Left ventricle myocardium inferior (tissue), 1 donor: ENCODE data around the gene LRRK2. TPM values are rescaled to one million over a fixed set of nuclear protein-coding genes. Genes with fewer than 3 reads are reported as not detected.

Source experiments
- DNase-seq: peaks from one replicate; pipeline ENCODE4 v3.0.0-alpha.2; 2020
- H3K27ac ChIP-seq: fragments of 200-600 bp; replicated peaks from 2 replicates; pipeline ENCODE4 v1.8.0; 2021
- H3K27me3 ChIP-seq: fragments of 200-600 bp; 2 replicates; pipeline ENCODE4 v1.8.0; 2021; ENCODE audit warnings: low read depth
- H3K36me3 ChIP-seq: fragments of 200-600 bp; 2 replicates; pipeline ENCODE4 v1.8.0; 2021
- H3K4me1 ChIP-seq: fragments of 200-600 bp; 2 replicates; pipeline ENCODE4 v1.8.0; 2021
- H3K4me3 ChIP-seq: fragments of 200-600 bp; 2 replicates; pipeline ENCODE4 v1.8.0; 2021; ENCODE audit warnings: mild to moderate bottlenecking, moderate library complexity
- H3K9me3 ChIP-seq: fragments of 200-600 bp; replicated peaks from 2 replicates; pipeline ENCODE4 v1.8.0; 2021
- intact Hi-C: fragments of 100-400 bp; cut with micrococcal nuclease; formaldehyde crosslinking; loops from one replicate; pipeline ENCODE4 v1.11.0; 2022
- total RNA-seq: library from RNA; stranded (reverse); fragmentation: NEBNext Ultra II Directional; extraction: Animal tissue kit (Norgen Biotek cat#: 25700); gene quantifications from one replicate; pipeline ENCODE4 v1.2.1, GENCODE V29; 2021
- TF ChIP-seq, protein P1 (sequence below): fragments of 200-600 bp; IDR thresholded peaks from 2 replicates; pipeline ENCODE4 v1.8.0; 2021; ENCODE audit warnings: antibody characterized with exemption, mild to moderate bottlenecking, borderline replicate concordance
- donor health status: DM: no; HTN: yes; CAD: no; lungs with severe emphysema.

The LRRK2 gene
- total RNA-seq, 1 donor from 2014 or later, result 6.7 TPM

DNA sequence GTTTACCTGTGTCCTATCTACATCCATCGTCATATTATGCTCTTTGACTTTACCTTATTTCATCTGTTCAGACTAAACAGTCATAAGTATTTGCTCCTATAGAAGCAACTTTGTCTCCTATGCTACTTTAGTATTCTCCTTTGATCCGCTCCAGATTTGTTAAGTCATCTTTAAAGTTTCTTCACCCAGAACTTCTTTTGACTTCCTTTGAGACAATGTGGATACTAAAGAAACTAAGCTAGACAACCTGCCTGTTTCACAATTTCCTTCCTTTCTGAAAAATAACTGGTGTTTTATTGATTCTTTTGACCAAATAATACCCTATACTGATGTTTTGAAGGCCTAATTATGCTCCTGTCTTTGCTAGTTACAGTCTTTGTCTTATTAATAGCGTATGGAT lies 30.0 kb upstream of the LRRK2 start:
- intact Hi-C loops, result no loop called here
- no peak for DNase-seq
- Histone ChIP-seq H3K27me3 (no peaks in the 10 kb centered on the region), H3K9me3 (peaks cover 8% of the 10 kb centered on the region), H3K4me3 (no peak overlapping the region), H3K27ac (no peak overlapping the region), H3K36me3 (no peaks in the 10 kb centered on the region), H3K4me1 (no peaks in the 10 kb centered on the region)
- TF ChIP-seq, protein P1, sequence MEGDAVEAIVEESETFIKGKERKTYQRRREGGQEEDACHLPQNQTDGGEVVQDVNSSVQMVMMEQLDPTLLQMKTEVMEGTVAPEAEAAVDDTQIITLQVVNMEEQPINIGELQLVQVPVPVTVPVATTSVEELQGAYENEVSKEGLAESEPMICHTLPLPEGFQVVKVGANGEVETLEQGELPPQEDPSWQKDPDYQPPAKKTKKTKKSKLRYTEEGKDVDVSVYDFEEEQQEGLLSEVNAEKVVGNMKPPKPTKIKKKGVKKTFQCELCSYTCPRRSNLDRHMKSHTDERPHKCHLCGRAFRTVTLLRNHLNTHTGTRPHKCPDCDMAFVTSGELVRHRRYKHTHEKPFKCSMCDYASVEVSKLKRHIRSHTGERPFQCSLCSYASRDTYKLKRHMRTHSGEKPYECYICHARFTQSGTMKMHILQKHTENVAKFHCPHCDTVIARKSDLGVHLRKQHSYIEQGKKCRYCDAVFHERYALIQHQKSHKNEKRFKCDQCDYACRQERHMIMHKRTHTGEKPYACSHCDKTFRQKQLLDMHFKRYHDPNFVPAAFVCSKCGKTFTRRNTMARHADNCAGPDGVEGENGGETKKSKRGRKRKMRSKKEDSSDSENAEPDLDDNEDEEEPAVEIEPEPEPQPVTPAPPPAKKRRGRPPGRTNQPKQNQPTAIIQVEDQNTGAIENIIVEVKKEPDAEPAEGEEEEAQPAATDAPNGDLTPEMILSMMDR, result no peak

DNA sequence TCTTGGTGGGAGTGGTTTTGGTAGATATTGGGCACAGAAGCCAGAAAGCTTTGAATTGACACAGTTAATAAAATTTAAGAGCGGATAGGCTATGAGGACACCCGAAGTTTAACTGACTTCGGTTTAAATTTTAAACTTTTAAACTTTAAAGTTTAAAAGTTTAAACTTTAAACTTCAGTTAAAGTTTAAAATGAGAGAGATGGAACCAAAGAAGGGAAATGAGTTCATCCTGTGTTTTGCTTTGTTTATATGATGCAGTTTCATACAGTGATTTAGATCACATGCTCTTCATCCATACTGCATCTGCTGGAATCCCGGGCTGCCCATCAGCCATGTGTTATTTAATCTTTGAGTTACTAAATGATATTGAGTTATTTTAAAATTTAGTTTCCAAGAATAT lies 27.2 kb upstream of the LRRK2 start:
- H3K27ac ChIP-seq, result no peak overlapping the region
- H3K9me3 ChIP-seq, result peaks cover 7% of the 10 kb centered on the region
- no peaks in the 10 kb centered on the region for H3K36me3 ChIP-seq
- no peaks in the 10 kb centered on the region for H3K4me1 ChIP-seq
- TF ChIP-seq, protein P1, result no peak
- no peaks in the 10 kb centered on the region for H3K27me3 ChIP-seq
- no peak for DNase-seq
- intact Hi-C loops, result no loop called here
- H3K4me3 ChIP-seq, result no peak overlapping the region

DNA sequence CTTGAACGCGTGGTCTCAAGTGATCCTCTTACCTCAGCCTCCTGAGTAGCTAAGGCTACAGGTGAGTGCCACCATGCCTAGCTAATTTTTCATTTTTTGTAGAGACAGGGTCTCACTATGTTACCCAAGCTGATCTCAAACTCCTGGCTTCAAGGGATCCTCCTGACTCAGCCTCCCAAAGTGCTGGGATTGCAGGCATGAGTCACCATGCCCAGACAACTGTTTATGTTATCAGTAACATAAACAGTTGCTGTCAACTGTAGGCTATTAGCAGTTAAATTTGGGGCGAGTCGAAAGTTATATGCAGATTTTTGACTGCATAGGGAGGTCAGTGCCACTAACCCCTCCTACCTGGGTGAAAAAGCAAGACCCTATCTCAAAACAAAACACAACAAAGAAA lies 26.2 kb upstream of the LRRK2 start:
- Histone ChIP-seq H3K4me3 (no peak overlapping the region), H3K9me3 (peaks cover 7% of the 10 kb centered on the region), H3K4me1 (no peaks in the 10 kb centered on the region), H3K27ac (no peak overlapping the region), H3K27me3 (no peaks in the 10 kb centered on the region), H3K36me3 (no peaks in the 10 kb centered on the region)
- no peak for DNase-seq
- intact Hi-C loops, result no loop called here
- TF ChIP-seq, protein P1, result no peak

DNA sequence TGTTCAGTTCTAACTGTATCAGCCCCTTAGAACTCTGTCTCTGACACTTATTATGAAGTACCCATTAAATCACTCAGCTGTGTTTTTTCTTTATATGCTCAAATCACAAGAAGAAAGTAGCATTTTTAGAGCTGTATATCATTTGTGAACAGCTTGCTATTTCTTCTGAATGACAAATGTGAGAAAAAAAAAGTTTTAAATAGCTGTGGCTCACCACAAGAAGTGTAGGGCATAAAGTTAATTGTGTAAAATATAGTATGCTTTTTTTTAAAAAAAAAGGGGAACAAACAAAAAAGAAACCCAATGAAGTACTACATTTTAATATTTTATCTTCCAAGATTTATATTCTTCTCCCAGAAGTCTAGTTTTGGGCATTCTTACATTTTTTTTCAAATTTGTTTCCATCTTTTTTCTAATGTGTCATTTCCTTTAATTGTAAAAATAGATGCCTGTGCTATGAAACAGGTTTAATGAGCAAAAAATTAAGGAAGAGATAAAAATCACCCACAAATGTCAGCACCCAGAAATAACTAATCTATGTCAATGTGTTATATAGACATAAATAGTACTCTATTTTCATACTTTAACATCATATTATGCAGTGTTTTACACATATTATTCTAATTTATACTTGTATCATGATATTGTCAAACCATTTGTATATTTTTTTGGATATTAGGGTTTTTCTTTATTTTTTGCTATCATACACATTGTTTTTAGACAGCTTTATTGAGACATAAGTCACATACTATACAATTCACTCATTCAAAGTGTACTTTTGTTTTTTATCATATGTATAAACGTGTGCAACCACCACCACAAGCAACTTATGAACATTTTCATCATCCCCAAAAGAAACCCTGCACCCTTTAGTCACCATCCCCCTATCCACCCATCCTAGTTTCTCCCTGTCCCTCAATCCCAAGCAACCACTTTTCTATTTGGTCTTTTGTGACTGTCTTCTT lies 22.4 kb upstream of the LRRK2 start:
- Histone ChIP-seq H3K4me3 (no peak overlapping the region), H3K27me3 (no peaks in the 10 kb centered on the region), H3K27ac (no peak overlapping the region), H3K36me3 (no peaks in the 10 kb centered on the region), H3K4me1 (no peaks in the 10 kb centered on the region), H3K9me3 (peaks cover 7% of the 10 kb centered on the region)
- TF ChIP-seq, protein P1, result no peak
- intact Hi-C loops, result no loop called here
- no peak for DNase-seq

DNA sequence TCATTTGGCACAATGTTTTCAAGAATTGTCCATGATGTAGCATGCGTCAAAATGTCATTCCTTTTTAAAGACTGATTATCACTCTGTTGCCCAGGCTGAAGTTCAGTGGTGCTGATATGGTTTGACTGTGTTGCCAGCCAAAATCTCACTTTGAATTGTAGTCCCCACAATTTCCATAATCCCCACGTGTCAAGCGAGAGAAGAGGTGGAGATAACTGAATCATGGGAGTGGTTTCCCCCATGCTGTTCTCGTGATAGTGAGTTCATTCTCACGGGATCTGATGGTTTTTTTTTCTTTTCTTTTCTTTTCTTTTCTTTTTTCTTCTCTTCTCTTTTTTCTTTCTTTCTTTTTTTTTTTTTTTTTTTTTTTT lies 21.8 kb upstream of the LRRK2 start:
- TF ChIP-seq, protein P1, result no peak
- intact Hi-C loops, result no loop called here
- no peaks in the 10 kb centered on the region for H3K27me3 ChIP-seq
- no peak for DNase-seq
- H3K4me1 ChIP-seq, result no peaks in the 10 kb centered on the region
- no peak overlapping the region for H3K27ac ChIP-seq
- no peak overlapping the region for H3K4me3 ChIP-seq
- H3K36me3 ChIP-seq, result no peaks in the 10 kb centered on the region
- H3K9me3 ChIP-seq, result peaks cover 7% of the 10 kb centered on the region
